Heart left ventricle (tissue), 13 donors: Measurements from ENCODE around the gene TMEM51.

Source experiments
- CTCF ChIP-seq, 12 donors: fragments of 200-600 bp; sonication (generic) in 4 of 12; IDR thresholded peaks; one replicate each; pipeline versions ENCODE4 v1.5.0 to v1.8.0; 2018 to 2022; ENCODE audit warnings: antibody characterized with exemption in 12 of 12, mild to moderate bottlenecking in 5 of 12
- POLR2A ChIP-seq, 2 donors: fragments of 450-650 bp; IDR thresholded peaks; one replicate each; pipeline ENCODE4 v1.6.1; 2017; ENCODE audit warnings: antibody characterized with exemption in 2 of 2, mild to moderate bottlenecking in 2 of 2, moderate library complexity in 2 of 2
- donor health status: ischemic (EF 13 %, LVEDD 7.1; RV severe dilation, severe dysfunction).
- donor health status: DM: no; HTN: yes; CAD: no.
- donor health status: DM: no; HTN: no; CAD: no.
- donor health status: ischemic (EF 25% LVEDD 6.9; RV normal size, moderate dysfunction).
- donor health status: ischemic (EF 25% LVEDD 5.7; RV mildly dilated, moderate dysfunction).
- donor health status: ischemic (EF 35%, LVEDD 5.7; RV mildly dilated, moderate dysfunction).
- donor health status: nonischemic (EF 11% LVEDD 7.7; RV severe dilation, severe dysfunction).
- donor health status: DM: yes; HTN: yes; CAD: no.
- donor health status: PGD.
- donor health status: ischemic (EF 29% LVEDD 5.4; RV normal size, mild dysfunction).
- donor health status: nonischemic (EF 23%, LVEDD 6.1; RV moderate dilation, normal function).

GRCh38 chr1:15225461-15225860 lies 71.9 kb downstream of the TMEM51 start:
- no peak for TF ChIP-seq CTCF (IDR thresholded peaks at IDR 0.05)
- no peak for TF ChIP-seq POLR2A (IDR thresholded peaks at IDR 0.05)
